Smooth muscle cell (in vitro differentiated cells): ENCODE data around the gene LCN10. TPM values are rescaled to one million over a fixed set of nuclear protein-coding genes. Genes with fewer than 3 reads are reported as not detected.

Source experiments
- DNase-seq: peaks from one replicate; lab custom pipeline; 2025; ENCODE audit not compliant: unreplicated experiment; lab: John Stamatoyannopoulos, UW
- H2AFZ ChIP-seq: fragments of 200-600 bp; sonication (generic); 2 replicates; pipeline ENCODE4 v1.6.0; 2016; ENCODE audit warnings: antibody characterized with exemption, low read depth, mild to moderate bottlenecking
- H3F3A ChIP-seq: fragments of 200-600 bp; sonication (generic); 2 replicates; pipeline ENCODE4 v1.6.0; 2017; ENCODE audit warnings: antibody characterized with exemption, low read depth
- H3K27ac ChIP-seq: fragments of 200-600 bp; sonication (generic); 2 replicates; pipeline ENCODE4 v1.5.1; 2016; ENCODE audit warnings: low read depth, mild to moderate bottlenecking
- H3K27me3 ChIP-seq: fragments of 200-600 bp; sonication (generic); 2 replicates; pipeline ENCODE4 v1.6.1; 2016; ENCODE audit warnings: low read depth, mild to moderate bottlenecking
- H3K36me3 ChIP-seq: fragments of 200-600 bp; sonication (generic); 2 replicates; pipeline ENCODE4 v1.5.1; 2016; ENCODE audit warnings: low read depth
- H3K4me1 ChIP-seq: fragments of 200-600 bp; sonication (generic); 2 replicates; pipeline ENCODE4 v1.5.1; 2016; ENCODE audit warnings: low read depth
- H3K4me2 ChIP-seq: fragments of 200-600 bp; sonication (generic); 2 replicates; pipeline ENCODE4 v1.6.0; 2016; ENCODE audit warnings: mild to moderate bottlenecking
- H3K4me3 ChIP-seq: fragments of 200-600 bp; sonication (generic); 2 replicates; pipeline ENCODE4 v1.5.1; 2016; ENCODE audit warnings: mild to moderate bottlenecking
- H3K79me2 ChIP-seq: fragments of 200-600 bp; sonication (generic); 2 replicates; pipeline ENCODE4 v1.6.0; 2016; ENCODE audit warnings: low read depth, mild to moderate bottlenecking
- H3K9ac ChIP-seq: fragments of 200-600 bp; sonication (generic); 2 replicates; pipeline ENCODE4 v1.6.0; 2016; ENCODE audit warnings: low read depth
- H3K9me3 ChIP-seq: fragments of 200-600 bp; sonication (generic); replicated peaks from 2 replicates; pipeline ENCODE4 v1.5.1; 2016; ENCODE audit warnings: low read depth
- H4K20me1 ChIP-seq: fragments of 200-600 bp; sonication (generic); 2 replicates; pipeline ENCODE4 v1.6.0; 2016; ENCODE audit warnings: low read depth
- CTCF ChIP-seq: fragments of 200-600 bp; sonication (generic); IDR thresholded peaks from 2 replicates; pipeline ENCODE4 v1.5.1; 2017; ENCODE audit warnings: borderline replicate concordance, mild to moderate bottlenecking, antibody characterized with exemption; ENCODE audit not compliant: insufficient read depth, poor library complexity, severe bottlenecking
- WGBS: methylation state at CpG from one replicate; pipeline ENCODE4 v1.1.7; 2016; ENCODE audit warnings: low lambda C conversion rate; 5-methylcytosine and 5-hydroxymethylcytosine counted together
- polyA plus RNA-seq: library from polyadenylated mRNA; unstranded; fragments of >200 nt; fragmentation: Nextera tagmentation; extraction: Ambion mirVana; gene quantifications from 2 replicates; pipeline ENCODE4 v1.2.1, GENCODE V29; 2016
- total RNA-seq: library from RNA; depleted of rRNA; stranded (reverse); fragments of >200 nt; gene quantifications from 2 replicates; pipeline ENCODE4 v1.2.3, GENCODE V29; 2014

Gene LCN10
- total and polyA plus RNA-seq, 2 experiments from 2014 or later = not detected

- 56% methylated on average over 16 of the region's 16 CpGs for WGBS
- H3K36me3 ChIP-seq = no peaks in the 10 kb centered on the region
- H3K4me1 ChIP-seq = peaks cover 3% of the 10 kb centered on the region
- no peaks in the 10 kb centered on the region for H3F3A ChIP-seq
- no peak overlapping the region for H3K4me2 ChIP-seq
- H2AFZ ChIP-seq = no peak overlapping the region
- no peaks in the 10 kb centered on the region for H3K27me3 ChIP-seq
- no peaks in the 10 kb centered on the region for H3K9me3 ChIP-seq
- peaks cover 24% of the 10 kb centered on the region for H3K79me2 ChIP-seq
- H3K4me3 ChIP-seq = no peak overlapping the region
- H4K20me1 ChIP-seq = peaks cover 16% of the 10 kb centered on the region
- no peak overlapping the region for H3K9ac ChIP-seq
- no peak for TF ChIP-seq CTCF
- no peak overlapping the region for H3K27ac ChIP-seq
- no peak for DNase-seq
These were observed 10.1 kb downstream of the LCN10 start for GRCh38 chr9:136732444-136733178.

- Histone ChIP-seq H3K36me3 (no peaks in the 10 kb centered on the region), H3K27ac (no peak overlapping the region), H3K9ac (no peak overlapping the region), H3K27me3 (no peaks in the 10 kb centered on the region), H3K9me3 (no peaks in the 10 kb centered on the region), H2AFZ (no peak overlapping the region), H3K4me2 (no peak overlapping the region), H3K79me2 (peaks cover 36% of the 10 kb centered on the region), H3F3A (no peaks in the 10 kb centered on the region), H3K4me1 (peaks cover 17% of the 10 kb centered on the region), H4K20me1 (peaks cover 43% of the 10 kb centered on the region), H3K4me3 (no peak overlapping the region)
- DNase-seq = no peak
- TF ChIP-seq CTCF = no peak
- 98% methylated on average over 8 of the region's 8 CpGs for WGBS
These were observed 12.8 kb downstream of the LCN10 start for GRCh38 chr9:136729926-136730325.

GRCh38 chr9:136729144-136729543 lies 13.6 kb downstream of the LCN10 start:
- Histone ChIP-seq H3K27me3 (no peaks in the 10 kb centered on the region), H3K79me2 (peaks cover 36% of the 10 kb centered on the region)

More at GRCh38 chr9:136729144-136729543, 13.6 kb downstream of the LCN10 start:
- DNase-seq = no peak
- Histone ChIP-seq H3K36me3 (no peaks in the 10 kb centered on the region), H3K4me2 (peak overlapping the region; percentile 97), H3F3A (no peaks in the 10 kb centered on the region), H3K4me3 (peak overlapping the region; percentile 98), H3K4me1 (peaks cover 17% of the 10 kb centered on the region), H3K9ac (no peak overlapping the region), H3K9me3 (no peaks in the 10 kb centered on the region), H2AFZ (no peak overlapping the region), H4K20me1 (peaks cover 51% of the 10 kb centered on the region), H3K27ac (no peak overlapping the region)
- no peak for TF ChIP-seq CTCF
- WGBS = 79% methylated on average over 7 of the region's 7 CpGs
